Mesenchymal stem cell (in vitro differentiated cells and primary cell): ENCODE measurements around the gene REST.

ENCODE experiments used
- DNase-seq: peaks from one replicate; pipeline ENCODE4 v3.0.0-alpha.2; 2013
- H2AFZ ChIP-seq: one replicate; pipeline ENCODE4 v1.6.1; 2013; ENCODE audit warnings: low read depth, mild to moderate bottlenecking, control low read depth, inconsistent platforms, low read length, moderate library complexity
- H2AK5ac ChIP-seq: 2 replicates; pipeline ENCODE4 v1.6.1; 2013; ENCODE audit warnings: low read length, moderate library complexity, mild to moderate bottlenecking, inconsistent platforms; ENCODE audit not compliant: severe bottlenecking
- H2BK120ac ChIP-seq: one replicate; pipeline ENCODE4 v1.6.1; 2013; ENCODE audit warnings: low read depth, mild to moderate bottlenecking, inconsistent platforms, low read length, moderate library complexity
- H2BK12ac ChIP-seq, 2 experiments: one replicate each; pipeline ENCODE4 v1.6.1; 2013; ENCODE audit warnings: inconsistent platforms in 2 of 2, low read length in 2 of 2, mild to moderate bottlenecking in 2 of 2, moderate library complexity in 2 of 2, control low read depth in 1 of 2
- H2BK15ac ChIP-seq: one replicate; pipeline ENCODE4 v1.6.1; 2013; ENCODE audit warnings: mild to moderate bottlenecking, low read depth, inconsistent platforms; ENCODE audit not compliant: poor library complexity, severe bottlenecking
- H2BK5ac ChIP-seq: 2 replicates; pipeline ENCODE4 v1.6.1; 2013; ENCODE audit warnings: low read depth, mild to moderate bottlenecking, low read length, control low read depth, inconsistent platforms; ENCODE audit not compliant: poor library complexity, severe bottlenecking
- H3K14ac ChIP-seq, 2 experiments: one replicate each; pipeline ENCODE4 v1.6.1; 2013; ENCODE audit warnings: inconsistent platforms in 2 of 2, low read length in 2 of 2, control low read depth in 1 of 2, mild to moderate bottlenecking in 1 of 2, moderate library complexity in 1 of 2
- H3K18ac ChIP-seq, 2 experiments: one replicate each; pipeline ENCODE4 v1.6.1; 2013; ENCODE audit warnings: inconsistent platforms in 2 of 2, low read length in 2 of 2, control low read depth in 1 of 2, low read depth in 1 of 2, mild to moderate bottlenecking in 1 of 2
- H3K23ac ChIP-seq, 2 experiments: one replicate each; pipeline ENCODE4 v1.6.1; 2013; ENCODE audit warnings: inconsistent platforms in 2 of 2, low read length in 2 of 2, mild to moderate bottlenecking in 2 of 2, moderate library complexity in 2 of 2, control low read depth in 1 of 2
- H3K27ac ChIP-seq: 2 replicates; pipeline ENCODE4 v1.5.1; 2013; ENCODE audit warnings: mild to moderate bottlenecking, moderate library complexity, low read length, control low read depth, inconsistent platforms; ENCODE audit not compliant: poor library complexity, severe bottlenecking
- H3K27me3 ChIP-seq, 2 experiments: 2 replicates each; pipeline versions ENCODE4 v1.6.1 to v1.7.0; 2013; ENCODE audit warnings: low read length in 2 of 2, mild to moderate bottlenecking in 2 of 2, moderate library complexity in 2 of 2, control low read depth in 1 of 2, inconsistent platforms in 1 of 2; ENCODE audit not compliant: control insufficient read depth in 1 of 2, insufficient read depth in 1 of 2
- H3K36me3 ChIP-seq, 2 experiments: 2 replicates each; pipeline versions ENCODE4 v1.6.1 to v1.7.0; 2013; ENCODE audit warnings: low read length in 2 of 2, control low read depth in 1 of 2, inconsistent platforms in 1 of 2, low read depth in 1 of 2, mild to moderate bottlenecking in 1 of 2; ENCODE audit not compliant: insufficient read depth in 2 of 2, control insufficient read depth in 1 of 2
- H3K4ac ChIP-seq, 2 experiments: one replicate each; pipeline ENCODE4 v1.6.1; 2013; ENCODE audit warnings: inconsistent platforms in 2 of 2, low read length in 2 of 2, mild to moderate bottlenecking in 2 of 2, moderate library complexity in 2 of 2, control low read depth in 1 of 2, low read depth in 1 of 2
- H3K4me1 ChIP-seq: 2 replicates; pipeline ENCODE4 v1.6.1; 2013; ENCODE audit warnings: low read depth, low read length, control low read depth; ENCODE audit not compliant: control insufficient read depth, insufficient read depth
- H3K4me2 ChIP-seq: 2 replicates; pipeline ENCODE4 v1.6.1; 2013; ENCODE audit warnings: low read length, mild to moderate bottlenecking, inconsistent platforms; ENCODE audit not compliant: poor library complexity, severe bottlenecking
- H3K4me3 ChIP-seq, 2 experiments: 2 replicates each; pipeline versions ENCODE4 v1.5.1 to v1.7.0; 2013; ENCODE audit warnings: low read length in 2 of 2, mild to moderate bottlenecking in 2 of 2, control low read depth in 1 of 2, low read depth in 1 of 2; ENCODE audit not compliant: insufficient read depth in 1 of 2
- H3K79me1 ChIP-seq: replicated peaks from 2 replicates; pipeline ENCODE4 v1.6.1; 2013; ENCODE audit warnings: mild to moderate bottlenecking, control low read depth, low read length, inconsistent platforms; ENCODE audit not compliant: poor library complexity, severe bottlenecking
- H3K9ac ChIP-seq: 2 replicates; pipeline ENCODE4 v1.7.0; 2013; ENCODE audit warnings: mild to moderate bottlenecking, low read length, moderate library complexity
- H3K9me3 ChIP-seq: 2 replicates; pipeline ENCODE4 v1.7.0; 2013; ENCODE audit warnings: mild to moderate bottlenecking, low read length; ENCODE audit not compliant: control insufficient read depth
- H4K8ac ChIP-seq: one replicate; pipeline ENCODE4 v1.6.1; 2013; ENCODE audit warnings: inconsistent platforms, mild to moderate bottlenecking, low read length, moderate library complexity
- H4K91ac ChIP-seq: one replicate; pipeline ENCODE4 v1.6.1; 2013; ENCODE audit warnings: mild to moderate bottlenecking, low read length, inconsistent platforms
- WGBS: methylation state at CpG from one replicate; pipeline ENCODE4 v1.1.7; 2013; ENCODE audit warnings: mixed read lengths; 5-methylcytosine and 5-hydroxymethylcytosine counted together

REST gene

DNA sequence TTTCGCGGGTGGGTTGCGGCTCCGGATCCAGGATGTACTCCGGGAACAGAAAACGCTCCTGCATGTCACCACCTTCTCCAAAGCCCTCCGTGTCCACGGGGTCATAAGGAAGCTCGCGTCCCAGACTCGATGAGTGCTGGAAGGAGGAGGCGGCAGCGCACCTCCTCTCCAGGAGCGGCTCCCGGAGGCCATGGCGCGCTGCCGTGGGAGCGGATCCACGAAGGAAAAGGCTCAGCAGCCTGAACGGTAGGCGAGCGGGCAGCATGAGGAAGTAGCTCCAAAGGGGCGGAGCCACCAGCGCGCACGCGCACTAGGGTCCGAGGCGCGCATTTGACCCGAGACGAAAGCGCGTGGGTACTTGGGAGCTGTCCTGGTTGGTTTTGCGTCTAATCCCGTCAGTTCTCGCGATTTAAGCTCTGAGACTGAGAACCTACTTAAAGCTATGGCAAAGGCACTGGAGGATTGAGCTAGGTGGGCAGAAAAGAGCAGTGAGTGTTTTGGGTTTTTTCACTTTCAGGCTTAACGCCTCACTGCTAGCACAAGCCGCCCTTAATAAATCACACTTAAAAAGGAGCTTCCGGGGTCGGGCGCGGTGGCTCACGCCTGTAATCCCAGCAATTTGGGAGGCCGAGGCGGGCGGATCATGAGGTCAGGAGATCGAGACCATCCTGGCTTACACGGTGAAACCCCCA, 69.8 kb downstream of the REST start, which contains the start of gene NOA1:
Gene NOA1, minus strand, starts transcription at position 286 of the 692 bp plus-strand sequence. Its CDS starts 21 bp downstream, at position 265.
- no peak within 1 kb of the TSS for H2BK5ac ChIP-seq
- peak; percentile 99 for DNase-seq
- peaks cover 17% of the 10 kb centered on the region for H3K4me1 ChIP-seq
- peaks cover 16 to 30% of the 10 kb centered on the region in 2 experiments for H3K36me3 ChIP-seq
- no peak within 1 kb of the TSS for H2BK12ac ChIP-seq
- H3K27ac ChIP-seq = peak within 1 kb of the TSS; percentile 95
- peak within 1 kb of the TSS; percentile 84 to 95 for H3K4me3 ChIP-seq
- H3K14ac ChIP-seq = peak within 1 kb of the TSS in 1 of 2 experiments; percentile 68
- H2BK120ac ChIP-seq = no peak within 1 kb of the TSS
- H3K4ac ChIP-seq = peak within 1 kb of the TSS in 1 of 2 experiments; percentile 20
- peak within 1 kb of the TSS in 1 of 2 experiments; percentile 86 for H3K18ac ChIP-seq
- H4K8ac ChIP-seq = peak within 1 kb of the TSS; percentile 76
- peaks cover 4% of the 10 kb centered on the region for H3K9me3 ChIP-seq
- H2AFZ ChIP-seq = peak within 1 kb of the TSS; percentile 84
- peak within 1 kb of the TSS in 1 of 2 experiments; percentile 57 for H3K23ac ChIP-seq
- no peak within 1 kb of the TSS for H2BK15ac ChIP-seq
- no peak within 1 kb of the TSS for H4K91ac ChIP-seq
- peak within 1 kb of the TSS; percentile 94 for H3K9ac ChIP-seq
- H3K79me1 ChIP-seq = peaks cover 6% of the 10 kb centered on the region
- H3K27me3 ChIP-seq = no peaks in the 10 kb centered on the region
- WGBS = 3% methylated on average over 49 of the region's 51 CpGs
- no peak within 1 kb of the TSS for H2AK5ac ChIP-seq
- H3K4me2 ChIP-seq = peak within 1 kb of the TSS; percentile 81

DNA sequence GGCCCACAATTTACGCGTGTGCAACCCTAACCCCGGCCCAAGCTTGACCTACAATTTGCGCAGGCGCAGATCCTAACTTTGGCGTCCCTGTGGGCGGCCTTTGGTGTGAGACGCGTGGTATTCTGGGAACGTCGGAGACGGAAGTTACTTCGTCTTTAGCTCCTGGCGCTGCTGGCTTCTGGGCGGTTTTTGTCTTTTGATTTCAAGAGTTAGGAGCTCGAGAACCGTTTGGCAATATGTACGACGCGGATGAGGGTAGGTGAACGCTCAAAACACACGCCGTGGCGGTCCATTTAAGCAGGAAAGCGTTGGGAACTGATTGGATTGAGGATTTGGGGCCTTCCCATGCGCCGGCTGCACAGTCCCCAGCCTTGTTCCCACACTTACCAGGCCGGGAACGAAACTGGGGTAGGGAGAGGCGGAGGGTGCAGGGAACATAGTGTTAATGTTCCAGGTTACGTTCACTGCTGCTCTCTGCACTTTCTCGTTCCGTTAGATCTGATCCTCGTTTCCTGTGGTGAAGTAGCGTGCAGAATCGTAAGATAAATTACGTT, 71.1 kb downstream of the REST start, which contains the start of gene POLR2B:
Gene POLR2B, plus strand, starts transcription at position 147 of the 554 bp plus-strand sequence. Its CDS starts 90 bp downstream, at position 237.
- DNase-seq = peak; percentile 96
- H3K79me1 ChIP-seq = no peaks in the 10 kb centered on the region
- under 1% methylated on average over 34 of the region's 37 CpGs for WGBS
- peak within 1 kb of the TSS; percentile 89 to 95 for H3K18ac ChIP-seq
- H4K8ac ChIP-seq = peak within 1 kb of the TSS; percentile 88
- H3K9ac ChIP-seq = peak within 1 kb of the TSS; percentile 94
- H3K36me3 ChIP-seq = peaks cover 15 to 22% of the 10 kb centered on the region in 2 experiments
- H3K23ac ChIP-seq = peak within 1 kb of the TSS in 1 of 2 experiments; percentile 6
- peak within 1 kb of the TSS; percentile 89 for H2AFZ ChIP-seq
- no peak within 1 kb of the TSS for H2BK15ac ChIP-seq
- H3K9me3 ChIP-seq = no peaks in the 10 kb centered on the region
- H2AK5ac ChIP-seq = peak within 1 kb of the TSS; percentile 23
- no peak within 1 kb of the TSS for H2BK5ac ChIP-seq
- H3K4ac ChIP-seq = peak within 1 kb of the TSS in 1 of 2 experiments; percentile 65
- H3K14ac ChIP-seq = peak within 1 kb of the TSS in 1 of 2 experiments; percentile 93
- H3K4me1 ChIP-seq = peaks cover 21% of the 10 kb centered on the region
- peak within 1 kb of the TSS; percentile 95 for H3K27ac ChIP-seq
- peak within 1 kb of the TSS; percentile 82 to 95 for H3K4me3 ChIP-seq
- peak within 1 kb of the TSS in 1 of 2 experiments; percentile 8 for H2BK12ac ChIP-seq
- H2BK120ac ChIP-seq = no peak within 1 kb of the TSS
- H3K4me2 ChIP-seq = peak within 1 kb of the TSS; percentile 80
- H3K27me3 ChIP-seq = no peaks in the 10 kb centered on the region
- no peak within 1 kb of the TSS for H4K91ac ChIP-seq

DNA sequence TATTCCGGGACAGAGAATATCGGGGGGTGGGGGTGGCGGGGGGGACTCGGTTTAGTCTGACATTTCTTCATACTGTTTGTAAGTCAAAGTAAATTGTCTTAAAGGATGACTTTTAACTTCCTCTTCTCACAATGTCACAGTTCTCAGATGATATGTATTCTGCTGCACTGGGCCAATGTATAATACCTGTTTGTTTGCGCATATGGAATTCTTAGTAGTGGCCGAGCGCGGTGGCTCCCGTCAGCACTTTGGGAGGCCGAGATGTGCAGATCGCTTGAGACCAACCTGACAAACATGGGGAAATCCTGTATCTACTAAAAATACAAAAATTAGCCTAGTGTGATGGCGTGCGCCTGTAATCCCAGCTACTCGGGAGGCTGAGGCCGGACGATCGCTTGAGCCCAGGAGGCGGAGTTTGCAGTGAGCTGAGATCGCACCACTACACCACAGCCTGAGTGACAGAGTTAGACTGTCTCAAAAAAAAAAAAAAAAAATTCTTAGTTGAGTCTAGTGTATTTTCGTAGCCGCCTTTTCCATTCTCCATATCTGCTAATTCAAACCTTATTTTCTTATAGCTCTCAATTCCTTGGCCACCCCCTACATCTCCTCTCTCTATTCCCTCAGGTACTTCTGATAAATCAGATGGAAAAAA, 71.8 kb downstream of the REST start:
- Histone ChIP-seq H3K18ac (no peak overlapping the region), H3K9ac (peak overlapping the region; percentile 94), H2AFZ (no peak overlapping the region), H2AK5ac (no peak overlapping the region), H2BK15ac (no peak overlapping the region), H3K14ac (no peak overlapping the region), H3K4me3 (peak overlapping the region; percentile 82 to 95), H3K27ac (no peak overlapping the region), H2BK120ac (no peak overlapping the region), H2BK12ac (no peak overlapping the region), H3K4me2 (peak overlapping the region; percentile 80), H3K9me3 (no peaks in the 10 kb centered on the region), H3K4ac (no peak overlapping the region), H3K4me1 (peaks cover 21% of the 10 kb centered on the region), H3K79me1 (no peaks in the 10 kb centered on the region), H3K23ac (no peak overlapping the region), H3K36me3 (peaks cover 12 to 18% of the 10 kb centered on the region in 2 experiments), H4K91ac (no peak overlapping the region), H2BK5ac (no peak overlapping the region), H4K8ac (no peak overlapping the region), H3K27me3 (no peaks in the 10 kb centered on the region)
- peak; percentile 76 for DNase-seq
- 3% methylated on average over 13 of the region's 21 CpGs for WGBS

DNA sequence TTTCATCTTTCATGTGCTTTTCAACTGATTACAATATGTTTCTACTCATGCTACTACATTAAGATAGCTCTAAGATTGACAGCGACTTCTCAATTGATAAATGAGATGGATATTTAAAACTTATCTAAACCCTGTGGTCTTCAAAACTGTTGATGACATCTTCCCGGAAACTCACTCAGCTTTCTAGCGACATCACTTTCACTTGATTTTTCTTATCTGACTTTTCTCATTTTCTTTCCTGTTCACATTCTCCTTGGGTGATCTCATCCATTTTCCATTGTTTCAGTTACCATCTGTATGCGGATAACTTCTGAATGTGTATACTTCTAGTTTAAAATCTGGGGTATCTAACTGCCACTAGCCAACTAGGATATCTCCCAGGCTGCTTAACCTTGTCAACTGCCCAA, 74.1 kb downstream of the REST start:
- Histone ChIP-seq H4K8ac (no peak overlapping the region), H3K18ac (no peak overlapping the region)

More for the DNA sequence above, 74.1 kb downstream of the REST start:
- no peak overlapping the region for H2BK5ac ChIP-seq
- WGBS = 54% methylated on average over 4 of the region's 4 CpGs
- peak overlapping the region in 1 of 2 experiments; percentile 44 for H3K4me3 ChIP-seq
- H2BK15ac ChIP-seq = no peak overlapping the region
- peak; percentile 63 for DNase-seq
- H3K79me1 ChIP-seq = peaks cover 1% of the 10 kb centered on the region
- no peak overlapping the region for H3K4me2 ChIP-seq
- no peaks in the 10 kb centered on the region for H3K27me3 ChIP-seq
- no peak overlapping the region for H3K14ac ChIP-seq
- no peak overlapping the region for H2AFZ ChIP-seq
- peaks cover 11 to 31% of the 10 kb centered on the region in 2 experiments for H3K36me3 ChIP-seq
- H2BK120ac ChIP-seq = no peak overlapping the region
- H3K4ac ChIP-seq = no peak overlapping the region
- H3K9me3 ChIP-seq = no peaks in the 10 kb centered on the region
- H2BK12ac ChIP-seq = no peak overlapping the region
- no peak overlapping the region for H2AK5ac ChIP-seq
- H4K91ac ChIP-seq = no peak overlapping the region
- H3K9ac ChIP-seq = peak overlapping the region; percentile 64
- peak overlapping the region; percentile 10 for H3K27ac ChIP-seq
- no peak overlapping the region for H3K23ac ChIP-seq
- peaks cover 12% of the 10 kb centered on the region for H3K4me1 ChIP-seq
